OCI-LY1 (cell line): ENCODE results near the gene CACNA1C.

Experiments used
- EZH2 ChIP-seq: fragments of 200-600 bp; sonication (generic), shearing (Covaris generic); IDR thresholded peaks from 2 replicates; pipeline ENCODE4 v1.8.0; 2017; ENCODE audit warnings: borderline replicate concordance, mixed run types, mild to moderate bottlenecking, antibody characterized with exemption, low read length, moderate library complexity, mixed read lengths
- TF ChIP-seq, protein P1 (sequence below): fragments of 200-600 bp; sonication (generic), shearing (Covaris generic); IDR thresholded peaks from 2 replicates; pipeline ENCODE4 v1.5.1; 2017; ENCODE audit warnings: mild to moderate bottlenecking, antibody characterized with exemption, low read length, moderate library complexity, mixed read lengths

DNA sequence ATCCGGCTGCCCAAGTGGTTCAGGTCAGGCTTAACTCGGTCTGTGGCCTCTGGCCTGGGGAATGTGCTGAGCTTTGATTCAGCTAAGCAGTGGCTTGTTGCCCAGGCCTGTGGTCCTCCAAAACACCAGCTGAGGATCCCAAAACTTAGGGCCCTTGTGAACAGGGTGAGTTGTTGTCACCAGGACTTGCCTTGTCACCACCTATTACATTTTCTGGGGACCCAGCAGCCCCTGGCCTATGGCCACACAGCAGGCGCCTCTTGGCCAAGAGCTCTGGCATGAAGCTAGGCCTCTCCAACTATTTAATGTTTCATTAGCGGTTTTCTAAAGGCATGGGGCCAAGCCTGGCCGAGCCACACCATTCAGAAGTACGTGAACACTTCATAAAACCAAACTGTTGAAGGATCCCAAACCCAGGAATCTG lies 343.7 kb downstream of the CACNA1C start:
- TF ChIP-seq, protein P1, sequence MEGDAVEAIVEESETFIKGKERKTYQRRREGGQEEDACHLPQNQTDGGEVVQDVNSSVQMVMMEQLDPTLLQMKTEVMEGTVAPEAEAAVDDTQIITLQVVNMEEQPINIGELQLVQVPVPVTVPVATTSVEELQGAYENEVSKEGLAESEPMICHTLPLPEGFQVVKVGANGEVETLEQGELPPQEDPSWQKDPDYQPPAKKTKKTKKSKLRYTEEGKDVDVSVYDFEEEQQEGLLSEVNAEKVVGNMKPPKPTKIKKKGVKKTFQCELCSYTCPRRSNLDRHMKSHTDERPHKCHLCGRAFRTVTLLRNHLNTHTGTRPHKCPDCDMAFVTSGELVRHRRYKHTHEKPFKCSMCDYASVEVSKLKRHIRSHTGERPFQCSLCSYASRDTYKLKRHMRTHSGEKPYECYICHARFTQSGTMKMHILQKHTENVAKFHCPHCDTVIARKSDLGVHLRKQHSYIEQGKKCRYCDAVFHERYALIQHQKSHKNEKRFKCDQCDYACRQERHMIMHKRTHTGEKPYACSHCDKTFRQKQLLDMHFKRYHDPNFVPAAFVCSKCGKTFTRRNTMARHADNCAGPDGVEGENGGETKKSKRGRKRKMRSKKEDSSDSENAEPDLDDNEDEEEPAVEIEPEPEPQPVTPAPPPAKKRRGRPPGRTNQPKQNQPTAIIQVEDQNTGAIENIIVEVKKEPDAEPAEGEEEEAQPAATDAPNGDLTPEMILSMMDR = no peak
- TF ChIP-seq EZH2 = no peak
